GM23338 (cell line): Measurements from ENCODE around the gene FEN1.

Experiments
- CREB1 ChIP-seq: fragments of 250-450 bp; sonication (Bioruptor Pico); IDR thresholded peaks from 2 replicates; pipeline ENCODE4 v1.5.0; 2020; ENCODE audit warnings: low read depth, mild to moderate bottlenecking, moderate library complexity
- EZH2 ChIP-seq: fragments of 200-600 bp; sonication (generic); IDR thresholded peaks from one replicate; pipeline ENCODE4 v1.8.0; 2017; ENCODE audit warnings: antibody characterized with exemption, mild to moderate bottlenecking, low read depth; ENCODE audit not compliant: unreplicated experiment
- EZH2phosphoT487 ChIP-seq: fragments of 200-600 bp; sonication (generic); IDR thresholded peaks from one replicate; pipeline ENCODE4 v1.8.1; 2018; ENCODE audit warnings: antibody characterized with exemption; ENCODE audit not compliant: unreplicated experiment
- JUNB ChIP-seq: IDR thresholded peaks from one replicate; pipeline ENCODE4 v1.6.1; 2016; ENCODE audit warnings: antibody characterized with exemption; ENCODE audit not compliant: unreplicated experiment
- NANOG ChIP-seq: IDR thresholded peaks from 2 replicates; pipeline ENCODE4 v1.6.1; 2016; ENCODE audit warnings: antibody characterized with exemption, borderline replicate concordance
- POLR2AphosphoS5 ChIP-seq: IDR thresholded peaks from 2 replicates; pipeline ENCODE4 v1.6.1; 2016; ENCODE audit warnings: antibody characterized with exemption, low read depth
- STAT1 ChIP-seq: IDR thresholded peaks from one replicate; pipeline ENCODE4 v1.6.1; 2016; ENCODE audit warnings: antibody characterized with exemption; ENCODE audit not compliant: unreplicated experiment
- ZNF114 ChIP-seq: fragments of 250-450 bp; sonication (Bioruptor Pico); IDR thresholded peaks from 2 replicates; pipeline ENCODE4 v1.5.0; 2020; ENCODE audit warnings: mild to moderate bottlenecking, moderate library complexity
- ZNF331 ChIP-seq: fragments of 250-450 bp; sonication (Bioruptor Pico); IDR thresholded peaks from 2 replicates; pipeline ENCODE4 v1.5.0; 2020; ENCODE audit warnings: low read depth, mild to moderate bottlenecking, moderate library complexity
- TF ChIP-seq, protein P1 (sequence below), 2 experiments: fragments of 200-600 bp in 1 of 2; sonication (generic) in 1 of 2; conservative IDR thresholded peaks; 2 replicates each; pipeline versions ENCODE4 v1.5.1 to v1.6.1; 2016 to 2017; ENCODE audit warnings: antibody characterized with exemption in 2 of 2, low read depth in 2 of 2, mild to moderate bottlenecking in 2 of 2, moderate library complexity in 1 of 2
- TF ChIP-seq, protein P2 (sequence below): IDR thresholded peaks from one replicate; pipeline ENCODE4 v1.6.1; 2018; ENCODE audit warnings: antibody characterized with exemption; ENCODE audit not compliant: unreplicated experiment
- TF ChIP-seq, protein P3 (sequence below): fragments of 250-450 bp; sonication (Bioruptor Pico); IDR thresholded peaks from 2 replicates; pipeline ENCODE4 v1.5.0; 2020; ENCODE audit warnings: mild to moderate bottlenecking, moderate library complexity
- TF ChIP-seq, protein P4 (sequence below): IDR thresholded peaks from 2 replicates; pipeline ENCODE4 v1.6.1; 2016; ENCODE audit warnings: antibody characterized with exemption

DNA sequence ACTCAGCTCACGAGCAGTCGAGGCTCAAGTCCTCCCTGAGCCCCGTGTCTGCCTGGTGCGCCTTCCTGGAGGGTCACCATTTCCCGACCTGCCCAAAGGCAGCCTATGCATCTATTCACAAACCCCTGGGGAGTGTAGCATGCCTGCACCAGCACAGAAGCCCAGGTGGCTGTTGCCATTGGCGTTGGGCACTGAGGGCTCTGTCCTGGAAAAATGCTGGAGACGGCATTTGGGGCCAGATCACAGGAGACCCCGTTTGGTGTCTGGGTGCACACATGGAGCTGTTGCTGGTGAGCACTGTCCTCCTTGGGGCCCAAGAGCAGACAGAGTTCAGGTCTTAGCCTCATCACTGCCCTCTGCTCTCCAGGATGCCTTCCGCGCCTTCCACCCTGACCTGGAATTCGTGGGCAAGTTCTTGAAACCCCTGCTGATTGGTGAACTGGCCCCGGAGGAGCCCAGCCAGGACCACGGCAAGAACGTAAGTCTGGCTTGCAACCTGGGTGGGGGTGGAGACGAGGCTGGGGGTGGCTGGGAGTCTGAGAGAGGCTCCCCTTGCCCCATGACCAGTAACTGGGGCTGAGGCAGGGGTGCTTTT lies 44.8 kb downstream of the FEN1 start:
- TF ChIP-seq JUNB (no peak), POLR2AphosphoS5 (no peak), CREB1 (CRISPR knock-in tag) (no peak), EZH2 (no peak), EZH2phosphoT487 (no peak), STAT1 (no peak), NANOG (no peak), ZNF331 (no peak), ZNF114 (CRISPR knock-in tag) (no peak)
- TF ChIP-seq, protein P1, sequence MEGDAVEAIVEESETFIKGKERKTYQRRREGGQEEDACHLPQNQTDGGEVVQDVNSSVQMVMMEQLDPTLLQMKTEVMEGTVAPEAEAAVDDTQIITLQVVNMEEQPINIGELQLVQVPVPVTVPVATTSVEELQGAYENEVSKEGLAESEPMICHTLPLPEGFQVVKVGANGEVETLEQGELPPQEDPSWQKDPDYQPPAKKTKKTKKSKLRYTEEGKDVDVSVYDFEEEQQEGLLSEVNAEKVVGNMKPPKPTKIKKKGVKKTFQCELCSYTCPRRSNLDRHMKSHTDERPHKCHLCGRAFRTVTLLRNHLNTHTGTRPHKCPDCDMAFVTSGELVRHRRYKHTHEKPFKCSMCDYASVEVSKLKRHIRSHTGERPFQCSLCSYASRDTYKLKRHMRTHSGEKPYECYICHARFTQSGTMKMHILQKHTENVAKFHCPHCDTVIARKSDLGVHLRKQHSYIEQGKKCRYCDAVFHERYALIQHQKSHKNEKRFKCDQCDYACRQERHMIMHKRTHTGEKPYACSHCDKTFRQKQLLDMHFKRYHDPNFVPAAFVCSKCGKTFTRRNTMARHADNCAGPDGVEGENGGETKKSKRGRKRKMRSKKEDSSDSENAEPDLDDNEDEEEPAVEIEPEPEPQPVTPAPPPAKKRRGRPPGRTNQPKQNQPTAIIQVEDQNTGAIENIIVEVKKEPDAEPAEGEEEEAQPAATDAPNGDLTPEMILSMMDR (conservative IDR thresholded peaks at IDR 0.05; ENCODE audit: low read depth in 2 of 2): no peak
- TF ChIP-seq, protein P2, sequence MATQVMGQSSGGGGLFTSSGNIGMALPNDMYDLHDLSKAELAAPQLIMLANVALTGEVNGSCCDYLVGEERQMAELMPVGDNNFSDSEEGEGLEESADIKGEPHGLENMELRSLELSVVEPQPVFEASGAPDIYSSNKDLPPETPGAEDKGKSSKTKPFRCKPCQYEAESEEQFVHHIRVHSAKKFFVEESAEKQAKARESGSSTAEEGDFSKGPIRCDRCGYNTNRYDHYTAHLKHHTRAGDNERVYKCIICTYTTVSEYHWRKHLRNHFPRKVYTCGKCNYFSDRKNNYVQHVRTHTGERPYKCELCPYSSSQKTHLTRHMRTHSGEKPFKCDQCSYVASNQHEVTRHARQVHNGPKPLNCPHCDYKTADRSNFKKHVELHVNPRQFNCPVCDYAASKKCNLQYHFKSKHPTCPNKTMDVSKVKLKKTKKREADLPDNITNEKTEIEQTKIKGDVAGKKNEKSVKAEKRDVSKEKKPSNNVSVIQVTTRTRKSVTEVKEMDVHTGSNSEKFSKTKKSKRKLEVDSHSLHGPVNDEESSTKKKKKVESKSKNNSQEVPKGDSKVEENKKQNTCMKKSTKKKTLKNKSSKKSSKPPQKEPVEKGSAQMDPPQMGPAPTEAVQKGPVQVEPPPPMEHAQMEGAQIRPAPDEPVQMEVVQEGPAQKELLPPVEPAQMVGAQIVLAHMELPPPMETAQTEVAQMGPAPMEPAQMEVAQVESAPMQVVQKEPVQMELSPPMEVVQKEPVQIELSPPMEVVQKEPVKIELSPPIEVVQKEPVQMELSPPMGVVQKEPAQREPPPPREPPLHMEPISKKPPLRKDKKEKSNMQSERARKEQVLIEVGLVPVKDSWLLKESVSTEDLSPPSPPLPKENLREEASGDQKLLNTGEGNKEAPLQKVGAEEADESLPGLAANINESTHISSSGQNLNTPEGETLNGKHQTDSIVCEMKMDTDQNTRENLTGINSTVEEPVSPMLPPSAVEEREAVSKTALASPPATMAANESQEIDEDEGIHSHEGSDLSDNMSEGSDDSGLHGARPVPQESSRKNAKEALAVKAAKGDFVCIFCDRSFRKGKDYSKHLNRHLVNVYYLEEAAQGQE: no peak
- TF ChIP-seq, protein P3, sequence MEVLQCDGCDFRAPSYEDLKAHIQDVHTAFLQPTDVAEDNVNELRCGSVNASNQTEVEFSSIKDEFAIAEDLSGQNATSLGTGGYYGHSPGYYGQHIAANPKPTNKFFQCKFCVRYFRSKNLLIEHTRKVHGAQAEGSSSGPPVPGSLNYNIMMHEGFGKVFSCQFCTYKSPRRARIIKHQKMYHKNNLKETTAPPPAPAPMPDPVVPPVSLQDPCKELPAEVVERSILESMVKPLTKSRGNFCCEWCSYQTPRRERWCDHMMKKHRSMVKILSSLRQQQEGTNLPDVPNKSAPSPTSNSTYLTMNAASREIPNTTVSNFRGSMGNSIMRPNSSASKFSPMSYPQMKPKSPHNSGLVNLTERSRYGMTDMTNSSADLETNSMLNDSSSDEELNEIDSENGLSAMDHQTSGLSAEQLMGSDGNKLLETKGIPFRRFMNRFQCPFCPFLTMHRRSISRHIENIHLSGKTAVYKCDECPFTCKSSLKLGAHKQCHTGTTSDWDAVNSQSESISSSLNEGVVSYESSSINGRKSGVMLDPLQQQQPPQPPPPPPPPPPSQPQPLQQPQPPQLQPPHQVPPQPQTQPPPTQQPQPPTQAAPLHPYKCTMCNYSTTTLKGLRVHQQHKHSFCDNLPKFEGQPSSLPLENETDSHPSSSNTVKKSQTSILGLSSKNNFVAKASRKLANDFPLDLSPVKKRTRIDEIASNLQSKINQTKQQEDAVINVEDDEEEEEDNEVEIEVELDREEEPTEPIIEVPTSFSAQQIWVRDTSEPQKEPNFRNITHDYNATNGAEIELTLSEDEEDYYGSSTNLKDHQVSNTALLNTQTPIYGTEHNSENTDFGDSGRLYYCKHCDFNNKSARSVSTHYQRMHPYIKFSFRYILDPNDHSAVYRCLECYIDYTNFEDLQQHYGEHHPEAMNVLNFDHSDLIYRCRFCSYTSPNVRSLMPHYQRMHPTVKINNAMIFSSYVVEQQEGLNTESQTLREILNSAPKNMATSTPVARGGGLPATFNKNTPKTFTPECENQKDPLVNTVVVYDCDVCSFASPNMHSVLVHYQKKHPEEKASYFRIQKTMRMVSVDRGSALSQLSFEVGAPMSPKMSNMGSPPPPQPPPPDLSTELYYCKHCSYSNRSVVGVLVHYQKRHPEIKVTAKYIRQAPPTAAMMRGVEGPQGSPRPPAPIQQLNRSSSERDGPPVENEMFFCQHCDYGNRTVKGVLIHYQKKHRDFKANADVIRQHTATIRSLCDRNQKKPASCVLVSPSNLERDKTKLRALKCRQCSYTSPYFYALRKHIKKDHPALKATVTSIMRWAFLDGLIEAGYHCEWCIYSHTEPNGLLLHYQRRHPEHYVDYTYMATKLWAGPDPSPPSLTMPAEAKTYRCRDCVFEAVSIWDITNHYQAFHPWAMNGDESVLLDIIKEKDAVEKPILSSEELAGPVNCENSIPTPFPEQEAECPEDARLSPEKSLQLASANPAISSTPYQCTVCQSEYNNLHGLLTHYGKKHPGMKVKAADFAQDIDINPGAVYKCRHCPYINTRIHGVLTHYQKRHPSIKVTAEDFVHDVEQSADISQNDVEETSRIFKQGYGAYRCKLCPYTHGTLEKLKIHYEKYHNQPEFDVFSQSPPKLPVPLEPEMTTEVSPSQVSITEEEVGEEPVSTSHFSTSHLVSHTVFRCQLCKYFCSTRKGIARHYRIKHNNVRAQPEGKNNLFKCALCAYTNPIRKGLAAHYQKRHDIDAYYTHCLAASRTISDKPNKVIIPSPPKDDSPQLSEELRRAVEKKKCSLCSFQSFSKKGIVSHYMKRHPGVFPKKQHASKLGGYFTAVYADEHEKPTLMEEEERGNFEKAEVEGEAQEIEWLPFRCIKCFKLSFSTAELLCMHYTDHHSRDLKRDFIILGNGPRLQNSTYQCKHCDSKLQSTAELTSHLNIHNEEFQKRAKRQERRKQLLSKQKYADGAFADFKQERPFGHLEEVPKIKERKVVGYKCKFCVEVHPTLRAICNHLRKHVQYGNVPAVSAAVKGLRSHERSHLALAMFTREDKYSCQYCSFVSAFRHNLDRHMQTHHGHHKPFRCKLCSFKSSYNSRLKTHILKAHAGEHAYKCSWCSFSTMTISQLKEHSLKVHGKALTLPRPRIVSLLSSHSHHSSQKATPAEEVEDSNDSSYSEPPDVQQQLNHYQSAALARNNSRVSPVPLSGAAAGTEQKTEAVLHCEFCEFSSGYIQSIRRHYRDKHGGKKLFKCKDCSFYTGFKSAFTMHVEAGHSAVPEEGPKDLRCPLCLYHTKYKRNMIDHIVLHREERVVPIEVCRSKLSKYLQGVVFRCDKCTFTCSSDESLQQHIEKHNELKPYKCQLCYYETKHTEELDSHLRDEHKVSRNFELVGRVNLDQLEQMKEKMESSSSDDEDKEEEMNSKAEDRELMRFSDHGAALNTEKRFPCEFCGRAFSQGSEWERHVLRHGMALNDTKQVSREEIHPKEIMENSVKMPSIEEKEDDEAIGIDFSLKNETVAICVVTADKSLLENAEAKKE (CRISPR knock-in tag): no peak
- TF ChIP-seq, protein P4, sequence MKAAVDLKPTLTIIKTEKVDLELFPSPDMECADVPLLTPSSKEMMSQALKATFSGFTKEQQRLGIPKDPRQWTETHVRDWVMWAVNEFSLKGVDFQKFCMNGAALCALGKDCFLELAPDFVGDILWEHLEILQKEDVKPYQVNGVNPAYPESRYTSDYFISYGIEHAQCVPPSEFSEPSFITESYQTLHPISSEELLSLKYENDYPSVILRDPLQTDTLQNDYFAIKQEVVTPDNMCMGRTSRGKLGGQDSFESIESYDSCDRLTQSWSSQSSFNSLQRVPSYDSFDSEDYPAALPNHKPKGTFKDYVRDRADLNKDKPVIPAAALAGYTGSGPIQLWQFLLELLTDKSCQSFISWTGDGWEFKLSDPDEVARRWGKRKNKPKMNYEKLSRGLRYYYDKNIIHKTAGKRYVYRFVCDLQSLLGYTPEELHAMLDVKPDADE: no peak
